Measurements from ENCODE around the gene ADISSP. TPM values are rescaled to one million over a fixed set of nuclear protein-coding genes. Genes with fewer than 3 reads are reported as not detected.
A peak's percentile ranks its signal among the peaks of the same experiment; 100 is the strongest.

The ADISSP gene
- total RNA-seq, 1 donor from 2014 or later, result 64.6 TPM

GRCh38 chr20:3754276-3754630 lies 13.3 kb downstream of the ADISSP start:
- intact Hi-C loops (cut with micrococcal nuclease), result no loop called here
- Mint-ChIP-seq H3K27ac (no peak overlapping the region), H3K9me3 (no peaks in the 10 kb centered on the region), H3K36me3 (ENCODE audit: low read depth) (peaks cover 6% of the 10 kb centered on the region), H3K4me3 (no peak overlapping the region), H3K27me3 (ENCODE audit: insufficient read depth) (no peaks in the 10 kb centered on the region), H3K4me1 (ENCODE audit: low read depth) (peaks cover 7% of the 10 kb centered on the region)
- no peak for DNase-seq (ENCODE audit: low spot score)

- peaks cover 6% of the 10 kb centered on the region for H3K36me3 Mint-ChIP-seq (ENCODE audit: low read depth)
- H3K27ac Mint-ChIP-seq, result no peak overlapping the region
- no peak overlapping the region for H3K4me3 Mint-ChIP-seq
- DNase-seq (ENCODE audit: low spot score), result no peak
- peaks cover 7% of the 10 kb centered on the region for H3K4me1 Mint-ChIP-seq (ENCODE audit: low read depth)
- no peaks in the 10 kb centered on the region for H3K9me3 Mint-ChIP-seq
- H3K27me3 Mint-ChIP-seq (ENCODE audit: insufficient read depth), result no peaks in the 10 kb centered on the region
- intact Hi-C loops (cut with micrococcal nuclease), result loop anchor here (1.0 kb wide), 4 partner anchors 15 to 332 kb away; partner anchors contain the start of gene AP5S1
These were observed 13.9 kb downstream of the ADISSP start for GRCh38 chr20:3753501-3754275.

- intact Hi-C loops (cut with micrococcal nuclease), result loop anchor here (1.0 kb wide), 4 partner anchors 15 to 332 kb away; partner anchors contain the start of gene AP5S1
- H3K4me3 Mint-ChIP-seq, result no peak overlapping the region
- no peaks in the 10 kb centered on the region for H3K27me3 Mint-ChIP-seq (ENCODE audit: insufficient read depth)
- H3K9me3 Mint-ChIP-seq, result no peaks in the 10 kb centered on the region
- peaks cover 7% of the 10 kb centered on the region for H3K4me1 Mint-ChIP-seq (ENCODE audit: low read depth)
- DNase-seq (ENCODE audit: low spot score), result peak; percentile 51
- peaks cover 5% of the 10 kb centered on the region for H3K36me3 Mint-ChIP-seq (ENCODE audit: low read depth)
- no peak overlapping the region for H3K27ac Mint-ChIP-seq
These were observed 14.5 kb downstream of the ADISSP start for GRCh38 chr20:3753098-3753497.

GRCh38 chr20:3752386-3752759 lies 15.2 kb downstream of the ADISSP start:
- H3K4me1 Mint-ChIP-seq (ENCODE audit: low read depth), result peaks cover 7% of the 10 kb centered on the region
- no peaks in the 10 kb centered on the region for H3K9me3 Mint-ChIP-seq
- intact Hi-C loops (cut with micrococcal nuclease), result no loop called here
- no peak for DNase-seq (ENCODE audit: low spot score)
- H3K27ac Mint-ChIP-seq, result peak overlapping the region; percentile 34
- no peaks in the 10 kb centered on the region for H3K27me3 Mint-ChIP-seq (ENCODE audit: insufficient read depth)
- H3K4me3 Mint-ChIP-seq, result peak overlapping the region; percentile 63
- H3K36me3 Mint-ChIP-seq (ENCODE audit: low read depth), result peaks cover 3% of the 10 kb centered on the region

- peaks cover 1% of the 10 kb centered on the region for H3K36me3 Mint-ChIP-seq (ENCODE audit: low read depth)
- H3K27ac Mint-ChIP-seq, result no peak overlapping the region
- no peaks in the 10 kb centered on the region for H3K9me3 Mint-ChIP-seq
- H3K4me3 Mint-ChIP-seq, result peak overlapping the region; percentile 63
- H3K27me3 Mint-ChIP-seq (ENCODE audit: insufficient read depth), result no peaks in the 10 kb centered on the region
- DNase-seq (ENCODE audit: low spot score), result peak; percentile 14
- intact Hi-C loops (cut with micrococcal nuclease), result no loop called here
- peaks cover 7% of the 10 kb centered on the region for H3K4me1 Mint-ChIP-seq (ENCODE audit: low read depth)
These were observed 15.7 kb downstream of the ADISSP start for GRCh38 chr20:3751675-3752385.

- Mint-ChIP-seq H3K27me3 (ENCODE audit: insufficient read depth) (peaks cover 3% of the 10 kb centered on the region), H3K9me3 (no peaks in the 10 kb centered on the region), H3K36me3 (ENCODE audit: low read depth) (no peaks in the 10 kb centered on the region), H3K27ac (no peak overlapping the region), H3K4me3 (no peak overlapping the region), H3K4me1 (ENCODE audit: low read depth) (peaks cover 7% of the 10 kb centered on the region)
- no peak for DNase-seq (ENCODE audit: low spot score)
- intact Hi-C loops (cut with micrococcal nuclease), result no loop called here
These were observed 16.3 kb downstream of the ADISSP start for GRCh38 chr20:3751305-3751674.

GRCh38 chr20:3749689-3750531 lies 17.6 kb downstream of the ADISSP start:
- Mint-ChIP-seq H3K27me3 (ENCODE audit: insufficient read depth) (peaks cover 7% of the 10 kb centered on the region), H3K36me3 (ENCODE audit: low read depth) (no peaks in the 10 kb centered on the region), H3K9me3 (no peaks in the 10 kb centered on the region), H3K27ac (no peak overlapping the region), H3K4me3 (no peak overlapping the region), H3K4me1 (ENCODE audit: low read depth) (peaks cover 12% of the 10 kb centered on the region)
- intact Hi-C loops (cut with micrococcal nuclease), result loop anchor here (5.0 kb wide), 1 partner anchor 73 kb away; no protein-coding TSS in a partner anchor
- peak; percentile 14 for DNase-seq (ENCODE audit: low spot score)

GRCh38 chr20:3749087-3749688 lies 18.4 kb downstream of the ADISSP start:
- Mint-ChIP-seq H3K27ac (no peak overlapping the region), H3K9me3 (no peaks in the 10 kb centered on the region), H3K36me3 (ENCODE audit: low read depth) (no peaks in the 10 kb centered on the region), H3K27me3 (ENCODE audit: insufficient read depth) (peaks cover 14% of the 10 kb centered on the region), H3K4me3 (no peak overlapping the region), H3K4me1 (ENCODE audit: low read depth) (peaks cover 19% of the 10 kb centered on the region)
- DNase-seq (ENCODE audit: low spot score), result no peak
- intact Hi-C loops (cut with micrococcal nuclease), result loop anchor here (5.0 kb wide), 1 partner anchor 72 kb away; no protein-coding TSS in a partner anchor

GRCh38 chr20:3748073-3748472 lies 19.5 kb downstream of the ADISSP start:
- no peak for DNase-seq (ENCODE audit: low spot score)
- H3K4me1 Mint-ChIP-seq (ENCODE audit: low read depth), result peaks cover 21% of the 10 kb centered on the region
- H3K27me3 Mint-ChIP-seq (ENCODE audit: insufficient read depth), result peaks cover 15% of the 10 kb centered on the region
- no peaks in the 10 kb centered on the region for H3K36me3 Mint-ChIP-seq (ENCODE audit: low read depth)
- H3K27ac Mint-ChIP-seq, result no peak overlapping the region
- H3K9me3 Mint-ChIP-seq, result no peaks in the 10 kb centered on the region
- intact Hi-C loops (cut with micrococcal nuclease), result loop anchor here (5.0 kb wide), 1 partner anchor 71 kb away; no protein-coding TSS in a partner anchor
- no peak overlapping the region for H3K4me3 Mint-ChIP-seq

- no peak overlapping the region for H3K27ac Mint-ChIP-seq
- DNase-seq (ENCODE audit: low spot score), result no peak
These were observed 20.1 kb downstream of the ADISSP start for GRCh38 chr20:3747471-3747870.

GRCh38 chr20:3745686-3746173 lies 21.8 kb downstream of the ADISSP start:
- no peak overlapping the region for H3K27ac Mint-ChIP-seq
- intact Hi-C loops (cut with micrococcal nuclease), result loop anchor here (1.0 to 5.0 kb wide), 3 partner anchors 22 to 75 kb away; partner anchors contain the start of genes ADISSP and AP5S1
- no peaks in the 10 kb centered on the region for H3K36me3 Mint-ChIP-seq (ENCODE audit: low read depth)
- peaks cover 15% of the 10 kb centered on the region for H3K27me3 Mint-ChIP-seq (ENCODE audit: insufficient read depth)
- H3K4me1 Mint-ChIP-seq (ENCODE audit: low read depth), result peaks cover 13% of the 10 kb centered on the region
- DNase-seq (ENCODE audit: low spot score), result no peak
- H3K4me3 Mint-ChIP-seq, result no peak overlapping the region
- no peaks in the 10 kb centered on the region for H3K9me3 Mint-ChIP-seq

More at GRCh38 chr20:3747471-3747870, 20.1 kb downstream of the ADISSP start:
- peaks cover 18% of the 10 kb centered on the region for H3K4me1 Mint-ChIP-seq (ENCODE audit: low read depth)
- peaks cover 15% of the 10 kb centered on the region for H3K27me3 Mint-ChIP-seq (ENCODE audit: insufficient read depth)
- H3K9me3 Mint-ChIP-seq, result no peaks in the 10 kb centered on the region
- intact Hi-C loops (cut with micrococcal nuclease), result loop anchor here (5.0 kb wide), 1 partner anchor 70 kb away; no protein-coding TSS in a partner anchor
- no peak overlapping the region for H3K4me3 Mint-ChIP-seq
- H3K36me3 Mint-ChIP-seq (ENCODE audit: low read depth), result no peaks in the 10 kb centered on the region

Measured in activated T-helper 1 cell treated with anti-CD3 and anti-CD28 coated beads, Interleukin-12 subunit alpha, Interleukin-12 subunit beta, Interleukin-2, Interleukin-4 antibody, amounts not matched to agents 30 ng/mL and 10 ng/mL and 1 ng/mL, durations not matched to agents 14 hours and 24 hours and 36 hours (primary cell).